NCI-H187 (cell line): ENCODE measurements around the gene CHCHD3.

Experiments used
- DNase-seq, 2 experiments: peaks; one replicate each; lab custom pipeline; 2025; lab: John Stamatoyannopoulos, UW

CHCHD3 gene

GRCh38 chr7:133081599-133082389, at the start of gene CHCHD3:
CHCHD3 (minus strand) TSS chr7:133082090; CDS start chr7:133081937, 153 bp downstream.
- DNase-seq, result peak; percentile 94 to 97

- DNase-seq, result no peak
These were observed 48.3 kb upstream of the CHCHD3 start for GRCh38 chr7:133130166-133130565.

- no peak for DNase-seq
These were observed 44.5 kb upstream of the CHCHD3 start for GRCh38 chr7:133126422-133126821.

GRCh38 chr7:133124974-133125373, 43.1 kb upstream of the CHCHD3 start:
- DNase-seq, result no peak

- DNase-seq, result no peak
These were observed 39.4 kb upstream of the CHCHD3 start for GRCh38 chr7:133121175-133121844.

GRCh38 chr7:133119067-133119466, 37.2 kb upstream of the CHCHD3 start:
- no peak for DNase-seq

- DNase-seq, result no peak
These were observed 36.4 kb upstream of the CHCHD3 start for GRCh38 chr7:133118261-133118660.

GRCh38 chr7:133117452-133117851, 35.6 kb upstream of the CHCHD3 start:
- peak in 1 of 2 experiments; percentile 54 for DNase-seq

GRCh38 chr7:133115596-133115995, 33.7 kb upstream of the CHCHD3 start:
- peak; percentile 46 to 82 for DNase-seq

- DNase-seq, result no peak
These were observed 32.6 kb upstream of the CHCHD3 start for GRCh38 chr7:133114519-133114918.

- DNase-seq, result no peak
These were observed 31.1 kb upstream of the CHCHD3 start for GRCh38 chr7:133112976-133113375.

- no peak for DNase-seq
These were observed 30.4 kb upstream of the CHCHD3 start for GRCh38 chr7:133112335-133112734.

GRCh38 chr7:133110312-133110711, 28.4 kb upstream of the CHCHD3 start:
- DNase-seq, result no peak

GRCh38 chr7:133109816-133110215, 27.9 kb upstream of the CHCHD3 start:
- no peak for DNase-seq

GRCh38 chr7:133108023-133108422, 26.1 kb upstream of the CHCHD3 start:
- no peak for DNase-seq

GRCh38 chr7:133102276-133103060, 20.6 kb upstream of the CHCHD3 start:
- peak in 1 of 2 experiments; percentile 76 for DNase-seq

- DNase-seq, result no peak
These were observed 17.9 kb upstream of the CHCHD3 start for GRCh38 chr7:133099633-133100286.

- no peak for DNase-seq
These were observed 13.3 kb upstream of the CHCHD3 start for GRCh38 chr7:133095119-133095671.

GRCh38 chr7:133091943-133092464, 10.1 kb upstream of the CHCHD3 start:
- no peak for DNase-seq

GRCh38 chr7:133082390-133082766, 488 bp upstream of the CHCHD3 start:
- DNase-seq, result no peak

- no peak for DNase-seq
These were observed 731 bp downstream of the CHCHD3 start for GRCh38 chr7:133081119-133081598.
